ENCODE data around the gene C10orf62.

DNA sequence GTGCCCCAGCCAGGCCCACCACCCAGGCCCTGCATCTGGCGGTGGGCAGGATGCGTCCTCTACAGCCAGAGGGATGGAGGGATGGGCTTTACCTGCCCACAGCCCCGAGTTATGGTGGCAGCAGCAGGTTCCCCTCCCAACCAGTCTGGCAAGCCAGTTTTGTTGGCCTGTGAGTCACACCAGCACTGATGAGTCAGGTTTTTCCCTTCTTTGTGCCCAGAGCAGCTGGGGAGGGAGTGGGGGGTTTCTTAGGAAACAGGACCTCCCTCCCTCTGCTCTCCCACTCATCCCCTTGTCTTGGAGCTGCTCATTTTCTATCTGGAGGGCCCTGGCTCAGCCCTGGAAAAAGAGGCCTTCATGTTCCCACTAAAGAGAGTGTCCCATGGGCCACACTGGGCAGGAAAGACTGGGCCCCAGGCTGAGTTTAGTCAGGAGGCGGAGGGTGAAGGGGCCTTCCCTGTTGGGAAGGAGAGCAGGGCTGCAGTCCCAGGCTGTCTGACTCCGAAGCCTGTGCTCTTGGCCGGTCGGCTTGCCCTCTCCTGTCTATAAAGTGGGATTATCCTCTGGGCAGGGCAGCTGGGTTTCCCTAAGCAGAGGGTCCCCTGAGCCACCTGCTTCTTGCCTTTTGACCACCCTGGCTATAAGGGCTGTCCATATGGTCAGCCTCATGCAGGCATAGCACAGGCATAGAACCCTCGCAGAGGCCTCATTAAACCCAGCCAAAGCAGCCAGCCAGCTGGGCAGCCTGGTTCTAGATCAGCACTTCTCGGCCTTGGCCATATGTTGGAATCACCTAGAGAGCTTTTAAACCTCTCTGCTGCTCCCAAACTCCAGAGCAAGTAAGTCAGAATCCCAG is 47.1 kb upstream of the C10orf62 start:
- TF ChIP-seq GATA3 (IDR thresholded peaks at IDR 0.05; ENCODE audit: low read depth, low read length), result no peak
- TF ChIP-seq GATA2 (IDR thresholded peaks at IDR 0.05; ENCODE audit: low read depth, low read length), result no peak

Data from SH-SY5Y (cell line).